DOHH2 (cell line): ENCODE measurements around the gene ITCH.

Source experiments
- CTCF ChIP-seq: fragments of 200-600 bp; sonication (generic); IDR thresholded peaks from one replicate; pipeline ENCODE4 v1.5.1; 2014; ENCODE audit warnings: antibody characterized with exemption, mild to moderate bottlenecking, low read depth, low read length; ENCODE audit not compliant: poor library complexity, severe bottlenecking
- EZH2phosphoT487 ChIP-seq: fragments of 200-600 bp; sonication (generic); IDR thresholded peaks from 2 replicates; pipeline ENCODE4 v1.6.1; 2017; ENCODE audit warnings: borderline replicate concordance, mild to moderate bottlenecking, antibody characterized with exemption, low read length, moderate library complexity, mixed read lengths

- TF ChIP-seq CTCF (no peak), EZH2phosphoT487 (no peak)
These were observed 185.0 kb downstream of the ITCH start for GRCh38 chr20:34547844-34548613.
